ENCODE results near the gene SCN8A. TPM values are rescaled to one million over a fixed set of nuclear protein-coding genes. Genes with fewer than 3 reads are reported as not detected.

The SCN8A gene
- total and polyA plus RNA-seq, 2 experiments from 2014 or later, result 4.6 to 23.9 TPM

- no peak overlapping the region for H2AFZ ChIP-seq
- TF ChIP-seq ZNF462 (CRISPR knock-in tag; IDR thresholded peaks at IDR 0.05), result no peak
- no peak for TF ChIP-seq NANOG (IDR thresholded peaks at IDR 0.05; ENCODE audit: borderline replicate concordance)
- no peak for TF ChIP-seq EZH2phosphoT487 (IDR thresholded peaks at IDR 0.05; ENCODE audit: unreplicated experiment)
- TF ChIP-seq ZNF114 (CRISPR knock-in tag; IDR thresholded peaks at IDR 0.05), result no peak
- TF ChIP-seq EZH2 (IDR thresholded peaks at IDR 0.05; ENCODE audit: low read depth, unreplicated experiment), result no peak
- TF ChIP-seq, protein P1, sequence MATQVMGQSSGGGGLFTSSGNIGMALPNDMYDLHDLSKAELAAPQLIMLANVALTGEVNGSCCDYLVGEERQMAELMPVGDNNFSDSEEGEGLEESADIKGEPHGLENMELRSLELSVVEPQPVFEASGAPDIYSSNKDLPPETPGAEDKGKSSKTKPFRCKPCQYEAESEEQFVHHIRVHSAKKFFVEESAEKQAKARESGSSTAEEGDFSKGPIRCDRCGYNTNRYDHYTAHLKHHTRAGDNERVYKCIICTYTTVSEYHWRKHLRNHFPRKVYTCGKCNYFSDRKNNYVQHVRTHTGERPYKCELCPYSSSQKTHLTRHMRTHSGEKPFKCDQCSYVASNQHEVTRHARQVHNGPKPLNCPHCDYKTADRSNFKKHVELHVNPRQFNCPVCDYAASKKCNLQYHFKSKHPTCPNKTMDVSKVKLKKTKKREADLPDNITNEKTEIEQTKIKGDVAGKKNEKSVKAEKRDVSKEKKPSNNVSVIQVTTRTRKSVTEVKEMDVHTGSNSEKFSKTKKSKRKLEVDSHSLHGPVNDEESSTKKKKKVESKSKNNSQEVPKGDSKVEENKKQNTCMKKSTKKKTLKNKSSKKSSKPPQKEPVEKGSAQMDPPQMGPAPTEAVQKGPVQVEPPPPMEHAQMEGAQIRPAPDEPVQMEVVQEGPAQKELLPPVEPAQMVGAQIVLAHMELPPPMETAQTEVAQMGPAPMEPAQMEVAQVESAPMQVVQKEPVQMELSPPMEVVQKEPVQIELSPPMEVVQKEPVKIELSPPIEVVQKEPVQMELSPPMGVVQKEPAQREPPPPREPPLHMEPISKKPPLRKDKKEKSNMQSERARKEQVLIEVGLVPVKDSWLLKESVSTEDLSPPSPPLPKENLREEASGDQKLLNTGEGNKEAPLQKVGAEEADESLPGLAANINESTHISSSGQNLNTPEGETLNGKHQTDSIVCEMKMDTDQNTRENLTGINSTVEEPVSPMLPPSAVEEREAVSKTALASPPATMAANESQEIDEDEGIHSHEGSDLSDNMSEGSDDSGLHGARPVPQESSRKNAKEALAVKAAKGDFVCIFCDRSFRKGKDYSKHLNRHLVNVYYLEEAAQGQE (IDR thresholded peaks at IDR 0.05; ENCODE audit: unreplicated experiment), result no peak
- TF ChIP-seq, protein P2, sequence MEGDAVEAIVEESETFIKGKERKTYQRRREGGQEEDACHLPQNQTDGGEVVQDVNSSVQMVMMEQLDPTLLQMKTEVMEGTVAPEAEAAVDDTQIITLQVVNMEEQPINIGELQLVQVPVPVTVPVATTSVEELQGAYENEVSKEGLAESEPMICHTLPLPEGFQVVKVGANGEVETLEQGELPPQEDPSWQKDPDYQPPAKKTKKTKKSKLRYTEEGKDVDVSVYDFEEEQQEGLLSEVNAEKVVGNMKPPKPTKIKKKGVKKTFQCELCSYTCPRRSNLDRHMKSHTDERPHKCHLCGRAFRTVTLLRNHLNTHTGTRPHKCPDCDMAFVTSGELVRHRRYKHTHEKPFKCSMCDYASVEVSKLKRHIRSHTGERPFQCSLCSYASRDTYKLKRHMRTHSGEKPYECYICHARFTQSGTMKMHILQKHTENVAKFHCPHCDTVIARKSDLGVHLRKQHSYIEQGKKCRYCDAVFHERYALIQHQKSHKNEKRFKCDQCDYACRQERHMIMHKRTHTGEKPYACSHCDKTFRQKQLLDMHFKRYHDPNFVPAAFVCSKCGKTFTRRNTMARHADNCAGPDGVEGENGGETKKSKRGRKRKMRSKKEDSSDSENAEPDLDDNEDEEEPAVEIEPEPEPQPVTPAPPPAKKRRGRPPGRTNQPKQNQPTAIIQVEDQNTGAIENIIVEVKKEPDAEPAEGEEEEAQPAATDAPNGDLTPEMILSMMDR (conservative IDR thresholded peaks at IDR 0.05; ENCODE audit: low read depth in 2 of 2), result no peak
- H3K4me2 ChIP-seq, result no peak overlapping the region
- DNase-seq (ENCODE audit: low spot score) (no peak), ATAC-seq (no peak)
- peaks cover 2% of the 10 kb centered on the region; the same call in 1 of the 3 replicates for H3K4me1 Mint-ChIP-seq
- no peak overlapping the region for H3K4me3 Mint-ChIP-seq
- H3F3A ChIP-seq (replicated peaks; ENCODE audit: low read depth), result no peaks in the 10 kb centered on the region
- H3K36me3 ChIP-seq (ENCODE audit: insufficient read depth), result no peaks in the 10 kb centered on the region
- peaks cover 6% of the 10 kb centered on the region; the same call in 1 of the 2 replicates for H4K20me1 ChIP-seq (replicated peaks; ENCODE audit: insufficient read depth)
- no peak overlapping the region for H3K27ac Mint-ChIP-seq
- no peak overlapping the region for H3K4me3 ChIP-seq
- no peak overlapping the region for H3K27ac ChIP-seq (ENCODE audit: low read depth)
- H3K4me1 ChIP-seq (ENCODE audit: insufficient read depth), result no peaks in the 10 kb centered on the region
- H3K9me2 ChIP-seq (ENCODE audit: insufficient read depth), result no peaks in the 10 kb centered on the region; the same call in 1 of the 2 replicates
- H3K79me2 ChIP-seq (replicated peaks; ENCODE audit: insufficient read depth), result peaks cover 33% of the 10 kb centered on the region
- H3K9me3 Mint-ChIP-seq, result peaks cover 21% of the 10 kb centered on the region
- H3K36me3 Mint-ChIP-seq (ENCODE audit: low read depth), result peaks cover 31% of the 10 kb centered on the region
- H3K27me3 Mint-ChIP-seq (ENCODE audit: insufficient read depth, low read depth, poor library complexity), result peaks cover 5% of the 10 kb centered on the region
- H3K27me3 ChIP-seq (ENCODE audit: insufficient read depth), result no peaks in the 10 kb centered on the region
Observed at GRCh38 chr12:51639361-51639760, 48.3 kb downstream of the SCN8A start.

All from GM23338 (cell line).